Esophagus squamous epithelium (tissue), 5 donors: Measurements from ENCODE around the gene ESR1. TPM values are rescaled to one million over a fixed set of nuclear protein-coding genes. Genes with fewer than 3 reads are reported as not detected.

ENCODE experiments used
- DNase-seq: peaks from one replicate; lab custom pipeline; 2025; lab: John Stamatoyannopoulos, UW
- H3K27ac ChIP-seq, 4 donors: fragments of 200-600 bp; sonication (generic); one replicate each; pipeline ENCODE4 v1.5.1; 2016 to 2019; ENCODE audit warnings: mild to moderate bottlenecking in 1 of 4
- H3K27me3 ChIP-seq, 4 donors: fragments of 200-600 bp; sonication (generic); 1 replicate in 3 of 4; 2 replicates in 1 of 4; pipeline versions ENCODE4 v1.5.1 to v1.6.0; 2017 to 2021; ENCODE audit warnings: antibody characterized with exemption in 1 of 4
- H3K36me3 ChIP-seq, 3 donors: fragments of 200-600 bp; sonication (generic); one replicate each; pipeline ENCODE4 v1.5.1; 2016 to 2019
- H3K4me1 ChIP-seq, 3 donors: fragments of 200-600 bp; sonication (generic); one replicate each; pipeline ENCODE4 v1.5.1; 2017 to 2019
- H3K4me3 ChIP-seq, 4 donors: fragments of 200-600 bp; sonication (generic); 1 replicate in 3 of 4; 2 replicates in 1 of 4; pipeline ENCODE4 v1.5.1; 2016 to 2019; ENCODE audit warnings: mild to moderate bottlenecking in 2 of 4, moderate library complexity in 1 of 4
- H3K9me3 ChIP-seq, 3 donors: fragments of 200-600 bp; sonication (generic); one replicate each; pipeline ENCODE4 v1.5.1; 2016 to 2019
- POLR2A ChIP-seq, 4 donors: fragments of 450-650 bp; IDR thresholded peaks; one replicate each; pipeline ENCODE4 v1.6.1; 2017; ENCODE audit warnings: antibody characterized with exemption in 4 of 4, mild to moderate bottlenecking in 4 of 4, moderate library complexity in 3 of 4
- whole genome bisulfite sequencing, 2 donors: methylation state at CpG; one replicate each; pipeline ENCODE4 v1.1.5; 2018; 5-methylcytosine and 5-hydroxymethylcytosine counted together
- intact Hi-C: fragments of 100-400 bp; cut with DNase I; formaldehyde crosslinking; loops from one replicate; pipeline ENCODE4 v1.15.0; 2022
- total RNA-seq, 4 donors: library from RNA; depleted of rRNA; stranded (reverse); fragments of >200 nt; gene quantifications; one replicate each; pipeline ENCODE4 v1.1.0, GENCODE V29; 2016
- TF ChIP-seq, protein P1 (sequence below), 6 experiments: fragments of 450-650 bp in 4 of 6; fragments of 200-600 bp in 2 of 6; sonication (generic) in 2 of 6; IDR thresholded peaks; one replicate each; pipeline ENCODE4 v1.5.1; 2016 to 2019; ENCODE audit warnings: antibody characterized with exemption in 6 of 6, mild to moderate bottlenecking in 4 of 6, moderate library complexity in 4 of 6
- donor health status: DM: yes; HTN: yes; CAD: no.

The ESR1 gene
- total RNA-seq, result 1 to 10 TPM in 1 of 4 donors, under 1 TPM in 2, not detected in 1; 0.40 to 1.1 (median 0.95) TPM

DNA sequence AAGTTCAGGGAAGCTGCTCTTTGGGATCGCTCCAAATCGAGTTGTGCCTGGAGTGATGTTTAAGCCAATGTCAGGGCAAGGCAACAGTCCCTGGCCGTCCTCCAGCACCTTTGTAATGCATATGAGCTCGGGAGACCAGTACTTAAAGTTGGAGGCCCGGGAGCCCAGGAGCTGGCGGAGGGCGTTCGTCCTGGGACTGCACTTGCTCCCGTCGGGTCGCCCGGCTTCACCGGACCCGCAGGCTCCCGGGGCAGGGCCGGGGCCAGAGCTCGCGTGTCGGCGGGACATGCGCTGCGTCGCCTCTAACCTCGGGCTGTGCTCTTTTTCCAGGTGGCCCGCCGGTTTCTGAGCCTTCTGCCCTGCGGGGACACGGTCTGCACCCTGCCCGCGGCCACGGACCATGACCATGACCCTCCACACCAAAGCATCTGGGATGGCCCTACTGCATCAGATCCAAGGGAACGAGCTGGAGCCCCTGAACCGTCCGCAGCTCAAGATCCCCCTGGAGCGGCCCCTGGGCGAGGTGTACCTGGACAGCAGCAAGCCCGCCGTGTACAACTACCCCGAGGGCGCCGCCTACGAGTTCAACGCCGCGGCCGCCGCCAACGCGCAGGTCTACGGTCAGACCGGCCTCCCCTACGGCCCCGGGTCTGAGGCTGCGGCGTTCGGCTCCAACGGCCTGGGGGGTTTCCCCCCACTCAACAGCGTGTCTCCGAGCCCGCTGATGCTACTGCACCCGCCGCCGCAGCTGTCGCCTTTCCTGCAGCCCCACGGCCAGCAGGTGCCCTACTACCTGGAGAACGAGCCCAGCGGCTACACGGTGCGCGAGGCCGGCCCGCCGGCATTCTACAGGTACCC, at the start of gene ESR1:
TSS of gene ESR1 (plus strand) at position 170 of the 858 bp plus-strand sequence. CDS start at position 401, 231 bp downstream.
- DNase-seq, result no peak
- Histone ChIP-seq H3K4me3 (peak within 1 kb of the TSS; percentile 34 to 63 (median 42)), H3K4me1 (peaks cover 11 to 38% (median 11%) of the 10 kb centered on the region in 3 donors), H3K9me3 (no peaks in the 10 kb centered on the region), H3K27ac (peak within 1 kb of the TSS in 1 of 4 donors; percentile 3), H3K27me3 (peaks cover 0 to 85% (median 1%) of the 10 kb centered on the region in 4 donors), H3K36me3 (no peaks in the 10 kb centered on the region)
- 0 to 4% methylated on average over 2 to 5 of the region's 73 CpGs for WGBS, 2 donors
- TF ChIP-seq POLR2A (IDR thresholded peaks at IDR 0.05), result no peak
- TF ChIP-seq, protein P1, sequence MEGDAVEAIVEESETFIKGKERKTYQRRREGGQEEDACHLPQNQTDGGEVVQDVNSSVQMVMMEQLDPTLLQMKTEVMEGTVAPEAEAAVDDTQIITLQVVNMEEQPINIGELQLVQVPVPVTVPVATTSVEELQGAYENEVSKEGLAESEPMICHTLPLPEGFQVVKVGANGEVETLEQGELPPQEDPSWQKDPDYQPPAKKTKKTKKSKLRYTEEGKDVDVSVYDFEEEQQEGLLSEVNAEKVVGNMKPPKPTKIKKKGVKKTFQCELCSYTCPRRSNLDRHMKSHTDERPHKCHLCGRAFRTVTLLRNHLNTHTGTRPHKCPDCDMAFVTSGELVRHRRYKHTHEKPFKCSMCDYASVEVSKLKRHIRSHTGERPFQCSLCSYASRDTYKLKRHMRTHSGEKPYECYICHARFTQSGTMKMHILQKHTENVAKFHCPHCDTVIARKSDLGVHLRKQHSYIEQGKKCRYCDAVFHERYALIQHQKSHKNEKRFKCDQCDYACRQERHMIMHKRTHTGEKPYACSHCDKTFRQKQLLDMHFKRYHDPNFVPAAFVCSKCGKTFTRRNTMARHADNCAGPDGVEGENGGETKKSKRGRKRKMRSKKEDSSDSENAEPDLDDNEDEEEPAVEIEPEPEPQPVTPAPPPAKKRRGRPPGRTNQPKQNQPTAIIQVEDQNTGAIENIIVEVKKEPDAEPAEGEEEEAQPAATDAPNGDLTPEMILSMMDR (IDR thresholded peaks at IDR 0.05), result no peak
- intact Hi-C loops, result no loop called here

DNA sequence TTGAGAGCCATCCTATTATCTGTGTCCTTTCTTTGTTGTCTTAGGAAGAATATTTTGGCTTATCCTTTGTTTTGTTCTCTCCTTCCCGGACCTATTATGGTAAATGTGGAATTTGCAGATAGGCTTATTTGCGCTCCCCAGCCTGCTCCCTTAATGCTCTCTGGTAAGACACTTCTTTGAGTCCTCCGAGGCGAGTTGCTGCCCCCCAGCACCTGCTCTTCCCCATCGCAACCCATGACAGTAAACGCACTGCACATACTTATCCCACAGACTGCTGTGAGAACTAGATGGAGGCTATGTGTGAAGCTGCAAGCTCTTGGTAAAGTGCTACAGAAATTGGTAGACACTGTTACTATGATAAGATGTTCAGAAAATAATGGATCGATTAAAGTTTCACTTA, 47.0 kb upstream of the ESR1 start:
- intact Hi-C loops, result loop anchor here (10.0 kb wide), 2 partner anchors 364 to 504 kb away; no protein-coding TSS in a partner anchor
- 85 to 86% methylated on average over 6 to 7 of the region's 7 CpGs for WGBS, 2 donors
- Histone ChIP-seq H3K36me3 (no peaks in the 10 kb centered on the region), H3K4me1 (peaks cover 0 to 25% (median 0%) of the 10 kb centered on the region in 3 donors), H3K27ac (no peak overlapping the region), H3K4me3 (no peak overlapping the region), H3K9me3 (no peaks in the 10 kb centered on the region), H3K27me3 (no peaks in the 10 kb centered on the region)
- DNase-seq, result no peak
- TF ChIP-seq POLR2A (IDR thresholded peaks at IDR 0.05), result no peak
- TF ChIP-seq, protein P1 (IDR thresholded peaks at IDR 0.05), result no peak

DNA sequence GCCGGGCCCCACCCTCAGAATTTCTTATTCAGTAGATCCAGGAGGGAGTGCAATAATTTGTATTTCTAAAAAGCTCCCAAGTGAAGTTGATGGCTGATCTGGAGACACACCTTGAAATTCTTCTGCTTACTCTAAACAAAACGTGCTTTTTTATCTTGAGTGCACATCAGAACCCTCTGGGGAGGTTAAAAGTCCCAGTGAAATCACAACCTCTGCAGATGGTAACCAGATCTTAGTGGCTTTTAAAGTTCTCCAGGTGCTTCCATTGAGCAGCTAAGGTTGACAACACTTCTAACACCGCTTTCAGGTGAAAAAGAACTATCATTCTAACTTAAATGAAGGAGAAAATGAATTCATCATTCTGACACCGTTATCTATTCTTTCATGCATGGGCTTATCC, 45.6 kb upstream of the ESR1 start:
- no peaks in the 10 kb centered on the region for H3K36me3 ChIP-seq
- WGBS, 2 donors, result 68 to 76% methylated on average over 3 to 4 of the region's 4 CpGs
- intact Hi-C loops, result loop anchor here (10.0 kb wide), 2 partner anchors 363 to 503 kb away; no protein-coding TSS in a partner anchor

DNA sequence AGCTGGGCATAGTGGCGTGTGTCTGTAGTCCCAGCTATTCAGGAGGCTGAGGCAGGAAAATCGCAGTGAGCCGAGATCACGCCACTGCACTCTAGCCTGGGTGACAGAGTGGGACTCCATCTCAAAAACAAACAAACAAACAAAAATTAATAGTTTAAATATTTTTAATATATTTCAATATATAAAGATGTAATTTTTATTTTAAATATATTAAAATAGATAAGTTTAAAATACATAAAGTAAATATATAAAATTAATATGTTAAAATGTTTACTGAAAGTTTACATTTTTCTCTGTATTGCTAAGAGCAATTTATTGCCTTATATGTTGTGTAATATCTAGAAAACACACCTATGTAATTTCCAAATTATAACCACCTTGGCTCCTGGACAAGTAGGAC, 44.7 kb upstream of the ESR1 start:
- Histone ChIP-seq H3K4me3 (peak overlapping the region in 1 of 4 donors; percentile 29), H3K36me3 (no peaks in the 10 kb centered on the region), H3K9me3 (no peaks in the 10 kb centered on the region), H3K27me3 (no peaks in the 10 kb centered on the region), H3K27ac (no peak overlapping the region), H3K4me1 (peaks cover 0 to 28% (median 0%) of the 10 kb centered on the region in 3 donors)
- DNase-seq, result no peak
- TF ChIP-seq POLR2A (IDR thresholded peaks at IDR 0.05), result no peak
- TF ChIP-seq, protein P1 (IDR thresholded peaks at IDR 0.05), result no peak
- 91 to 93% methylated on average over 4 of the region's 4 CpGs for WGBS, 2 donors
- intact Hi-C loops, result loop anchor here (10.0 kb wide), 2 partner anchors 362 to 502 kb away; no protein-coding TSS in a partner anchor

More for the DNA sequence above, 45.6 kb upstream of the ESR1 start:
- Histone ChIP-seq H3K9me3 (no peaks in the 10 kb centered on the region), H3K27me3 (no peaks in the 10 kb centered on the region), H3K4me3 (no peak overlapping the region), H3K27ac (no peak overlapping the region), H3K4me1 (peaks cover 0 to 28% (median 0%) of the 10 kb centered on the region in 3 donors)
- TF ChIP-seq POLR2A (IDR thresholded peaks at IDR 0.05), result no peak
- TF ChIP-seq, protein P1 (IDR thresholded peaks at IDR 0.05), result no peak
- DNase-seq, result no peak

DNA sequence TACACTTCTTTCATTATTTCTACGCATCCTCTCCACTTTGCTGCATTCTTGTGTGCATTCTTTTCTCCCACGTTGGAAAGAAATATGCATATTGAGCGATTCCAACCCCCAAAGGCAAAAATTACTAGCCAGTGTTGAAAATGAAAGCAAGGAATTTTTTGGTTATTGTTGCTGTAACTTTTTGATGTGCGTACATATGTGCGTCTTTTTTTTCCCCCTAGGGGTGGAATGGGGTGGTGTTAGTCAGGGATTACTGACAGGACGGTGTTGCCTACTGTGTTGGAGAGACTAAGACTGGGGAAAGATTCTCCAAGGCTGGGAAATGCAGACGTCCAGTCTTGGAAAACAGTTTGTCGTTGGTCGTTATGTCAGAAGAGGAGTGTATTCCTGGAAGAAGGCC, 44.2 kb upstream of the ESR1 start:
- Histone ChIP-seq H3K9me3 (no peaks in the 10 kb centered on the region), H3K4me3 (peak overlapping the region; percentile 29 to 61 (median 36)), H3K36me3 (no peaks in the 10 kb centered on the region), H3K4me1 (peaks cover 0 to 28% (median 0%) of the 10 kb centered on the region in 3 donors), H3K27me3 (no peaks in the 10 kb centered on the region), H3K27ac (peak overlapping the region; percentile 62 to 79 (median 70))
- WGBS, 2 donors, result 25 to 44% methylated on average over 9 of the region's 9 CpGs
- intact Hi-C loops, result loop anchor here (10.0 kb wide), 2 partner anchors 361 to 501 kb away; no protein-coding TSS in a partner anchor
- no peak for DNase-seq
- TF ChIP-seq POLR2A (IDR thresholded peaks at IDR 0.05), result no peak
- TF ChIP-seq, protein P1 (IDR thresholded peaks at IDR 0.05), result peak in 4 of 6 experiments; percentile 26 to 58 (median 33)
